ENCODE results near the gene SFRP4. TPM values are rescaled to one million over a fixed set of nuclear protein-coding genes. Genes with fewer than 3 reads are reported as not detected.

SFRP4 gene
- polyA plus RNA-seq, 1 of the 3 experiments (the other 2 are of a cell fraction), result not detected

DNA sequence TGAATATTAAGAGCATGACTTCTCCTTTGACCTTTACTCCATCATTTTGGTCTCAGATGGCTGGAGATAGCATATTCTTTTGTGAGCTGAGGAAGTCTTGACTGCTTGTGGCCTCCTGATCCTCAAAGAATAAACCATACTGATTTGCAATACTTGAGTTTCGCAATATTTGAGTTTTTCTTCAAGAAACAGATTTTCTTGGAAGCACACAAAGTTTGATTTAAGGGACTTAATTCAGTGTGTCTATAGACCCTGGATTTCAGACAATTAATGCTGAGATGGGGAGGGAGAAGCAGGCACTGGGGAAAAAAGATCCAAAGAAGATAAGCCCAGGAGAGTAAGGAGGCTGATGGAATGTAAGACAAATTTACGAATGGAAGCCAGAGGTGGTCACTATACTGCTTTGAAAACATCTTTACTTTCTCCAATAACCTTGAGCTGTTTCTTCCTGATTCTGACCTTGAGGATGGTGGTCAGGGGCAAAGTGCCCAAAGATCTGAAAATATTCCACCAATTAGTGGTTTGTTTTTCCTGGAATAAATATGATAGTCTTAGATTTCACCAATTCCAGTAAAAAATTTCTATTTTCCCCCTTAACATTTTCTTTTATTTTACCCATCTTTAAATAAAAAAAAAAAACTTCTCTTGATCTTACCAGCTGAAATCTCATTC lies 11.3 kb upstream of the SFRP4 start:
- H3K79me2 ChIP-seq (ENCODE audit: insufficient read depth), result no peaks in the 10 kb centered on the region
- CTCF ChIA-PET, result interaction anchor here (1.0 to 4.5 kb wide), 5 partner anchors 9 to 441 kb away, joined by 3 to 29 read pairs (median 3); partner anchors contain the start of gene SFRP4

DNA sequence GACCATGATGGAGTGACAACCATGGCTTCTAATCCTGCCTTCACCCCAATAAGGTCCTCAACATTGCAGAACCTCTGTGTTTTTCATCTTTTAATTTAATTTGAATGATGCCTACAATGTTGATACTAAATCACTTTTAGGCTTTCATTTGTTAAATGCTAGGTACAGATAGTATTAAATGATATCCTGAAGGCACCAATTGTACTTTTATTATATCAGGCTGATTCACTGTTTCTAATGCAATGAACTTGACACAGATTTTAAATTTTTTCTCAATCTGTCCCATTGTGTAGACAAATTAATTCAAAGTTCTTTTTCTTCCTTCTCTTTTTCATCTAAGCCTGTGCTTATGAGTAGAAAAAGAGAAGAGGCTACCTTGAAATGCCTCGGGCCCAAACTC lies 9.0 kb upstream of the SFRP4 start:
- Histone ChIP-seq H3K79me2 (ENCODE audit: insufficient read depth) (peaks cover 6% of the 10 kb centered on the region; the same call in 1 of the 2 replicates), H4K20me1 (ENCODE audit: insufficient read depth) (no peaks in the 10 kb centered on the region), H3K27me3 (ENCODE audit: insufficient read depth) (no peaks in the 10 kb centered on the region), H3F3A (replicated peaks; ENCODE audit: insufficient read depth) (no peaks in the 10 kb centered on the region), H3K27ac (ENCODE audit: low read depth in 2 of 2, low read length in 1 of 2) (no peak overlapping the region), H3K9me3 (no peaks in the 10 kb centered on the region), H3K9me2 (no peaks in the 10 kb centered on the region), H3K4me3 (ENCODE audit: low read depth in 2 of 2, low read length in 1 of 2) (no peak overlapping the region), H2AFZ (ENCODE audit: low read depth) (no peak overlapping the region), H3K4me2 (no peak overlapping the region), H3K9ac (no peak overlapping the region), H3K36me3 (replicated peaks in 1 of 2; ENCODE audit: control insufficient read depth in 1 of 2, insufficient read depth in 2 of 2, low read length in 1 of 2) (no peaks in the 10 kb centered on the region), H3K4me1 (ENCODE audit: control insufficient read depth in 1 of 2, insufficient read depth in 2 of 2, low read depth in 1 of 2, low read length in 1 of 2) (peaks cover 0 to 11% of the 10 kb centered on the region in 2 experiments; a peak in 2 of 4 replicates)
- CTCF ChIA-PET, result interaction anchor here (1.2 kb wide), 1 partner anchor 9 kb away, joined by 4 read pairs; the partner anchor contains the start of gene SFRP4
- DNase-seq, result no peak
- TF ChIP-seq FOSL2 (IDR thresholded peaks at IDR 0.05; ENCODE audit: borderline replicate concordance, low read depth) (no peak), JUND (IDR thresholded peaks at IDR 0.05) (no peak), GATA2 (CRISPR knock-in tag; IDR thresholded peaks at IDR 0.05) (no peak), ELF1 (IDR thresholded peaks at IDR 0.05) (no peak), YY1 (IDR thresholded peaks at IDR 0.05; ENCODE audit: low read depth) (no peak), TEAD4 (IDR thresholded peaks at IDR 0.05; ENCODE audit: borderline replicate concordance, insufficient read depth) (no peak), POLR2AphosphoS5 (IDR thresholded peaks at IDR 0.05; ENCODE audit: low read depth, low read length) (no peak), NFIC (IDR thresholded peaks at IDR 0.05; ENCODE audit: borderline replicate concordance) (no peak), MXI1 (IDR thresholded peaks at IDR 0.05; ENCODE audit: low read depth, low read length) (no peak), EP300 (IDR thresholded peaks at IDR 0.05; ENCODE audit: borderline replicate concordance in 1 of 2, low read depth in 1 of 2, low read length in 1 of 2) (no peak), RAD21 (IDR thresholded peaks at IDR 0.05; ENCODE audit: low read length) (no peak), EZH2phosphoT487 (IDR thresholded peaks at IDR 0.05; ENCODE audit: borderline replicate concordance, low read depth) (no peak), CHD2 (IDR thresholded peaks at IDR 0.05; ENCODE audit: low read length, partially characterized antibody) (no peak), RCOR1 (IDR thresholded peaks at IDR 0.05; ENCODE audit: low read length) (no peak), RXRA (IDR thresholded peaks at IDR 0.05; ENCODE audit: borderline replicate concordance, low read depth) (no peak)
- TF ChIP-seq, protein P1, sequence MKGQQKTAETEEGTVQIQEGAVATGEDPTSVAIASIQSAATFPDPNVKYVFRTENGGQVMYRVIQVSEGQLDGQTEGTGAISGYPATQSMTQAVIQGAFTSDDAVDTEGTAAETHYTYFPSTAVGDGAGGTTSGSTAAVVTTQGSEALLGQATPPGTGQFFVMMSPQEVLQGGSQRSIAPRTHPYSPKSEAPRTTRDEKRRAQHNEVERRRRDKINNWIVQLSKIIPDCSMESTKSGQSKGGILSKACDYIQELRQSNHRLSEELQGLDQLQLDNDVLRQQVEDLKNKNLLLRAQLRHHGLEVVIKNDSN (IDR thresholded peaks at IDR 0.05; ENCODE audit: borderline replicate concordance, low read depth), result no peak
- TF ChIP-seq, protein P2, sequence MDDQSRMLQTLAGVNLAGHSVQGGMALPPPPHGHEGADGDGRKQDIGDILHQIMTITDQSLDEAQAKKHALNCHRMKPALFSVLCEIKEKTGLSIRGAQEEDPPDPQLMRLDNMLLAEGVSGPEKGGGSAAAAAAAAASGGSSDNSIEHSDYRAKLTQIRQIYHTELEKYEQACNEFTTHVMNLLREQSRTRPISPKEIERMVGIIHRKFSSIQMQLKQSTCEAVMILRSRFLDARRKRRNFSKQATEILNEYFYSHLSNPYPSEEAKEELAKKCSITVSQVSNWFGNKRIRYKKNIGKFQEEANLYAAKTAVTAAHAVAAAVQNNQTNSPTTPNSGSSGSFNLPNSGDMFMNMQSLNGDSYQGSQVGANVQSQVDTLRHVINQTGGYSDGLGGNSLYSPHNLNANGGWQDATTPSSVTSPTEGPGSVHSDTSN (IDR thresholded peaks at IDR 0.05), result no peak
- WGBS (ENCODE audit: low lambda C conversion rate), result 63% methylated on average over 1 of the region's 1 CpG
- POLR2A ChIA-PET, result no interaction called here

More for the DNA sequence above, 11.3 kb upstream of the SFRP4 start:
- POLR2A ChIA-PET, result no interaction called here
- no peak overlapping the region for H3K4me3 ChIP-seq (ENCODE audit: low read depth in 2 of 2, low read length in 1 of 2)
- H3K9me2 ChIP-seq, result no peaks in the 10 kb centered on the region
- no peak for DNase-seq
- H3K27me3 ChIP-seq (ENCODE audit: insufficient read depth), result no peaks in the 10 kb centered on the region
- H4K20me1 ChIP-seq (ENCODE audit: insufficient read depth), result no peaks in the 10 kb centered on the region
- no peak overlapping the region for H2AFZ ChIP-seq (ENCODE audit: low read depth)
- TF ChIP-seq MEF2A (IDR thresholded peaks at IDR 0.05; ENCODE audit: borderline replicate concordance, low read depth) (no peak), POLR2AphosphoS5 (IDR thresholded peaks at IDR 0.05; ENCODE audit: low read depth, low read length) (no peak)
- no peaks in the 10 kb centered on the region for H3K4me1 ChIP-seq (ENCODE audit: control insufficient read depth in 1 of 2, insufficient read depth in 2 of 2, low read depth in 1 of 2, low read length in 1 of 2)
- no peak overlapping the region for H3K27ac ChIP-seq (ENCODE audit: low read depth in 2 of 2, low read length in 1 of 2)
- H3K4me2 ChIP-seq, result no peak overlapping the region
- 65% methylated on average over 2 of the region's 2 CpGs for WGBS (ENCODE audit: low lambda C conversion rate)
- H3F3A ChIP-seq (replicated peaks; ENCODE audit: insufficient read depth), result no peaks in the 10 kb centered on the region
- no peaks in the 10 kb centered on the region for H3K36me3 ChIP-seq (replicated peaks in 1 of 2; ENCODE audit: control insufficient read depth in 1 of 2, insufficient read depth in 2 of 2, low read length in 1 of 2)
- H3K9ac ChIP-seq, result no peak overlapping the region
- H3K9me3 ChIP-seq, result no peaks in the 10 kb centered on the region

Measured in SK-N-SH (cell line).